HepG2 (cell line): ENCODE data around the gene FOXK2. TPM values are rescaled to one million over a fixed set of nuclear protein-coding genes. Genes with fewer than 3 reads are reported as not detected.

ENCODE experiments used
- ATAC-seq: fragments of 200-7000 bp; cut with Tn5 transposase; 3 replicates; pipeline ENCODE4 v1.9.1; 2020; ENCODE audit warnings: mild to moderate bottlenecking, moderate library complexity
- BruUV-seq: library from RNA; stranded (reverse); fragments of 400-500 nt; replicated peaks from 2 replicates; lab custom pipeline; 2021; lab: Mats Ljungman, UMichigan
- CTCF ChIA-PET: fragments of 300-600 bp; formaldehyde crosslinking; extraction: SDS; loops from one replicate; lab custom pipeline; 2021; ENCODE audit warnings: low total read pairs, inconsistent platforms, low intra/inter-chr PET ratio; lab: Yijun Ruan, JAX
- POLR2A ChIA-PET: fragments of 350-600 bp; sonication (Branson Sonifier 250); formaldehyde crosslinking; loops from one replicate; lab custom pipeline; 2020; ENCODE audit warnings: antibody characterized with exemption, inconsistent platforms; lab: Yijun Ruan, JAX
- DNase-seq: peaks from one replicate; pipeline ENCODE4 v3.0.0-alpha.2; 2015; ENCODE audit warnings: low spot score
- FAIRE-seq: peaks from 3 replicates; lab custom pipeline; 2011; peaks lifted over from hg19 to GRCh38; lab: Jason Lieb, UNC
- H2AFZ ChIP-seq: one replicate; pipeline ENCODE4 v1.6.1; 2011; ENCODE audit warnings: low read length, inconsistent platforms
- H3K27ac ChIP-seq: fragments of 300-600 bp; 3 replicates; pipeline ENCODE4 v1.8.0; 2011; ENCODE audit warnings: mixed run types, mild to moderate bottlenecking, mixed read lengths, low read length, inconsistent platforms; ENCODE audit not compliant: insufficient read depth; ENCODE audit errors: extremely low read length
- H3K27me3 ChIP-seq, 2 experiments: fragments of 200-600 bp in 1 of 2; 2 replicates in 1 of 2; 3 replicates in 1 of 2; pipeline versions ENCODE4 v1.6.0 to v1.8.0; 2011; ENCODE audit warnings: low read length in 2 of 2, mild to moderate bottlenecking in 2 of 2, moderate library complexity in 2 of 2, inconsistent platforms in 1 of 2; ENCODE audit not compliant: insufficient read depth in 2 of 2, control insufficient read depth in 1 of 2
- H3K36me3 ChIP-seq, 2 experiments: fragments of 200-600 bp in 1 of 2; replicated peaks in 1 of 2; 2 replicates in 1 of 2; 3 replicates in 1 of 2; pipeline versions ENCODE4 v1.5.1 to v1.8.0; 2011; ENCODE audit warnings: low read length in 2 of 2, inconsistent platforms in 1 of 2; ENCODE audit not compliant: insufficient read depth in 2 of 2, control insufficient read depth in 1 of 2
- H3K4me1 ChIP-seq: 2 replicates; pipeline ENCODE4 v1.5.1; 2012; ENCODE audit warnings: low read length, inconsistent platforms; ENCODE audit not compliant: insufficient read depth
- H3K4me2 ChIP-seq: 2 replicates; pipeline ENCODE4 v1.6.0; 2011; ENCODE audit warnings: low read depth, low read length, inconsistent platforms
- H3K4me3 ChIP-seq, 3 experiments: fragments of 200-600 bp in 1 of 3; sonication (generic), shearing (Covaris generic) in 1 of 3; replicated peaks in 1 of 3; 2 replicates each; pipeline ENCODE4 v1.5.1; 2011 to 2016; ENCODE audit warnings: low read length in 3 of 3, inconsistent platforms in 2 of 3, low read depth in 2 of 3, mild to moderate bottlenecking in 2 of 3, control low read depth in 1 of 3, mixed read lengths in 1 of 3; ENCODE audit not compliant: insufficient read depth in 1 of 3
- H3K79me2 ChIP-seq: one replicate; pipeline ENCODE4 v1.6.1; 2011; ENCODE audit warnings: low read length, inconsistent platforms; ENCODE audit not compliant: insufficient read depth
- H3K9ac ChIP-seq: 2 replicates; pipeline ENCODE4 v1.6.0; 2011; ENCODE audit warnings: mild to moderate bottlenecking, low read depth, low read length, inconsistent platforms; ENCODE audit not compliant: insufficient read depth
- H3K9me3 ChIP-seq: 2 replicates; pipeline ENCODE4 v1.5.1; 2012; ENCODE audit warnings: mild to moderate bottlenecking, low read length
- H4K20me1 ChIP-seq: 2 replicates; pipeline ENCODE4 v1.6.0; 2011; ENCODE audit warnings: inconsistent platforms, mild to moderate bottlenecking, low read length, moderate library complexity; ENCODE audit not compliant: insufficient read depth
- GLI4 ChIP-seq: sonication (generic); formaldehyde crosslinking; IDR thresholded peaks from 2 replicates; pipeline ENCODE4 v1.5.1; 2020; ENCODE audit warnings: missing genetic modification reagents, mild to moderate bottlenecking, moderate library complexity, borderline replicate concordance
- MAFK ChIP-seq, 2 experiments: IDR thresholded peaks in 1 of 2; conservative IDR thresholded peaks in 1 of 2; 2 replicates each; pipeline ENCODE4 v1.6.1; 2011; ENCODE audit warnings: improper control_type of control experiment in 2 of 2, low read length in 2 of 2
- SP1 ChIP-seq, 2 experiments: fragments of 450-650 bp in 1 of 2; sonication (generic) in 1 of 2; formaldehyde crosslinking in 1 of 2; IDR thresholded peaks; 2 replicates each; pipeline versions ENCODE4 v1.4.0 to v1.6.1; 2016 to 2020; ENCODE audit warnings: missing genetic modification reagents in 1 of 2
- ZBTB21 ChIP-seq: sonication (generic); formaldehyde crosslinking; IDR thresholded peaks from 2 replicates; pipeline ENCODE4 v1.4.0; 2020; ENCODE audit warnings: missing genetic modification reagents
- ZNF772 ChIP-seq: sonication (generic); formaldehyde crosslinking; IDR thresholded peaks from 2 replicates; pipeline ENCODE4 v1.5.0; 2020; ENCODE audit warnings: mild to moderate bottlenecking, missing genetic modification reagents
- WGBS: methylation state at CpG from one replicate; pipeline ENCODE4 v1.1.6; 2017; ENCODE audit warnings: low lambda C conversion rate; 5-methylcytosine and 5-hydroxymethylcytosine counted together
- in situ Hi-C: cut with HindIII; loops from 2 replicates; pipeline ENCODE4 v1.10.0; 2017; ENCODE audit warnings: low pct_unique_long_range_greater_than_20kb; ENCODE audit not compliant: extremely low pct_ligation_motif_present
- intact Hi-C: fragments of 100-400 bp; cut with micrococcal nuclease; formaldehyde crosslinking; loops from one replicate; pipeline ENCODE4 v1.10.0; 2022; ENCODE audit not compliant: unreplicated experiment
- polyA plus RNA-seq, 8 experiments: library from polyadenylated mRNA; depleted of rRNA in 3 of 8; stranded (reverse) in 7 of 8; unstranded in 1 of 8; fragments of >200 nt; fragmentation: Illumina TruSeq in 4 of 8; extraction: Trizol in 4 of 8; gene quantifications; 2 replicates each; pipeline versions ENCODE4 v1.2.1 to v1.2.3, GENCODE V29; 2011 to 2016; ENCODE audit warnings: low read depth in 4 of 8, missing spikeins in 1 of 8, mixed read lengths in 1 of 8; ENCODE audit not compliant: insufficient read depth in 1 of 8
- total RNA-seq, 5 experiments: library from RNA; depleted of rRNA; stranded (reverse); fragments of >200 nt; fragmentation: Illumina TruSeq; extraction: Trizol; gene quantifications; 2 replicates each; pipeline ENCODE4 v1.2.3, GENCODE V29; 2016; ENCODE audit warnings: low read depth in 1 of 5
- TF ChIP-seq, protein P1 (sequence below): sonication (generic); formaldehyde crosslinking; IDR thresholded peaks from 2 replicates; pipeline ENCODE4 v1.4.0; 2020; ENCODE audit warnings: missing genetic modification reagents
- TF ChIP-seq, protein P2 (sequence below): sonication (generic); formaldehyde crosslinking; IDR thresholded peaks from 2 replicates; pipeline ENCODE4 v1.5.0; 2020; ENCODE audit warnings: mild to moderate bottlenecking, missing genetic modification reagents
- TF ChIP-seq, protein P3 (sequence below): sonication (generic); IDR thresholded peaks from 2 replicates; pipeline ENCODE4 v1.6.1; 2016; ENCODE audit warnings: low read depth, borderline replicate concordance

The FOXK2 gene
- total and polyA plus RNA-seq, 2 of the 13 experiments (the other 11 are each of a cell fraction or from before 2014, with no cell fraction given): 67.1 to 67.2 TPM

DNA sequence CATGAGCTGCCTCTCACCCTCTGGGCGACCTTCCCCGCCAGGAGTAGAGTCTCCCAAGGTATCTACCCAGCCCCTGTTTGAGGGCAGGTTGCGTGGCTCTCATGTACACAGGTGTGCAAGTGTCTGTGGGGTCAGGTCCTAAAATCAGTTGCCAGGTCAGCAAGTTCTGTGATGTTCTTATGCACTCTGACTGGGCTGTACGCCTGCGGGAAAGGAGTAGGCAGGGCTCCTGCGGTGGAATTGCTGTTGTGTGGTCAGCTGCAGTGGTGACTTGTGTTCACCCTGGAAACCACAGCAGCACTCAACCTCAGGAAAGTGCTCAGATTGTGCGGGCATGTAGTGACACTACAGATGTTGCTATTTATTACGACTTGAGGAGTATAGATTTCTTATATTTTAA, 41.6 kb upstream of the FOXK2 start:
- BruUV-seq: no TSS peak
- intact Hi-C loops: no loop called here
- Histone ChIP-seq H3K27ac (no peak overlapping the region), H3K9me3 (no peaks in the 10 kb centered on the region), H3K9ac (no peak overlapping the region), H3K4me3 (no peak overlapping the region), H3K4me1 (peaks cover 5% of the 10 kb centered on the region; the same call in 1 of the 2 replicates), H2AFZ (no peak overlapping the region), H3K79me2 (no peaks in the 10 kb centered on the region), H4K20me1 (no peaks in the 10 kb centered on the region), H3K4me2 (no peak overlapping the region), H3K36me3 (peaks cover 39 to 72% of the 10 kb centered on the region in 2 experiments), H3K27me3 (no peaks in the 10 kb centered on the region)
- ATAC-seq (no peak), DNase-seq (no peak), FAIRE-seq (no peak)
- ChIA-PET CTCF (no interaction called here), POLR2A (no interaction called here)
- peak; percentile 33 to 55; a peak in 3 of 4 replicates for TF ChIP-seq MAFK (conservative IDR thresholded peaks at IDR 0.05 in 1 of 2, IDR thresholded peaks at IDR 0.05 in 1 of 2; ENCODE audit: low read length in 2 of 2)
- TF ChIP-seq ZNF772 (CRISPR knock-in tag): no peak
- WGBS: 94% methylated on average over 8 of the region's 8 CpGs
- in situ Hi-C loops: no loop called here

DNA sequence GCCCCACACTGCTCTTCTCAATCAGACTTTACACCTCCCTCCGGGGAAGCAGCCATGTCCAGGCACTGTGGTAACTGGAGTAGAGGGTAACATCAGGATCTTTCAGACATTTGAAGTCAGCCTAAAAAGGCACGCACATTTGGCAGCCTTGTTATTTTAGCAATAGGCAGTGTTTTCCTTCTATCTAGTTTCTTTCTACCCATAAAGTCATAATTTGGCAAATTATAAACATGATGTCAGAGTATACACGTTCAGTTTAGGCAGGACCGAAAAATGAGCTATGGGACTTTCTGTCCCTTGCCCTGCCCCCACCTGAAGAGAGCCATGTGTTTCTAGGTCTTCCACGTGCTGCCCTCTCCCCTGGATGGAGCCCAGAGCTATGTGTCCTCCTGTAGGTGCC, 39.9 kb upstream of the FOXK2 start:
- intact Hi-C loops: no loop called here

More for the DNA sequence above, 39.9 kb upstream of the FOXK2 start:
- TF ChIP-seq, protein P1, sequence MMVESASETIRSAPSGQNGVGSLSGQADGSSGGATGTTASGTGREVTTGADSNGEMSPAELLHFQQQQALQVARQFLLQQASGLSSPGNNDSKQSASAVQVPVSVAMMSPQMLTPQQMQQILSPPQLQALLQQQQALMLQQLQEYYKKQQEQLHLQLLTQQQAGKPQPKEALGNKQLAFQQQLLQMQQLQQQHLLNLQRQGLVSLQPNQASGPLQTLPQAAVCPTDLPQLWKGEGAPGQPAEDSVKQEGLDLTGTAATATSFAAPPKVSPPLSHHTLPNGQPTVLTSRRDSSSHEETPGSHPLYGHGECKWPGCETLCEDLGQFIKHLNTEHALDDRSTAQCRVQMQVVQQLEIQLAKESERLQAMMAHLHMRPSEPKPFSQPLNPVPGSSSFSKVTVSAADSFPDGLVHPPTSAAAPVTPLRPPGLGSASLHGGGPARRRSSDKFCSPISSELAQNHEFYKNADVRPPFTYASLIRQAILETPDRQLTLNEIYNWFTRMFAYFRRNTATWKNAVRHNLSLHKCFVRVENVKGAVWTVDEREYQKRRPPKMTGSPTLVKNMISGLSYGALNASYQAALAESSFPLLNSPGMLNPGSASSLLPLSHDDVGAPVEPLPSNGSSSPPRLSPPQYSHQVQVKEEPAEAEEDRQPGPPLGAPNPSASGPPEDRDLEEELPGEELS (CRISPR knock-in tag): no peak
- TF ChIP-seq, protein P2, sequence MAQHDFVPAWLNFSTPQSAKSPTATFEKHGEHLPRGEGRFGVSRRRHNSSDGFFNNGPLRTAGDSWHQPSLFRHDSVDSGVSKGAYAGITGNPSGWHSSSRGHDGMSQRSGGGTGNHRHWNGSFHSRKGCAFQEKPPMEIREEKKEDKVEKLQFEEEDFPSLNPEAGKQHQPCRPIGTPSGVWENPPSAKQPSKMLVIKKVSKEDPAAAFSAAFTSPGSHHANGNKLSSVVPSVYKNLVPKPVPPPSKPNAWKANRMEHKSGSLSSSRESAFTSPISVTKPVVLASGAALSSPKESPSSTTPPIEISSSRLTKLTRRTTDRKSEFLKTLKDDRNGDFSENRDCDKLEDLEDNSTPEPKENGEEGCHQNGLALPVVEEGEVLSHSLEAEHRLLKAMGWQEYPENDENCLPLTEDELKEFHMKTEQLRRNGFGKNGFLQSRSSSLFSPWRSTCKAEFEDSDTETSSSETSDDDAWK (CRISPR knock-in tag): no peak
- TF ChIP-seq, protein P3, sequence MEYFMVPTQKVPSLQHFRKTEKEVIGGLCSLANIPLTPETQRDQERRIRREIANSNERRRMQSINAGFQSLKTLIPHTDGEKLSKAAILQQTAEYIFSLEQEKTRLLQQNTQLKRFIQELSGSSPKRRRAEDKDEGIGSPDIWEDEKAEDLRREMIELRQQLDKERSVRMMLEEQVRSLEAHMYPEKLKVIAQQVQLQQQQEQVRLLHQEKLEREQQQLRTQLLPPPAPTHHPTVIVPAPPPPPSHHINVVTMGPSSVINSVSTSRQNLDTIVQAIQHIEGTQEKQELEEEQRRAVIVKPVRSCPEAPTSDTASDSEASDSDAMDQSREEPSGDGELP: no peak
- no peak for TF ChIP-seq GLI4 (CRISPR knock-in tag)
- no peak for TF ChIP-seq SP1 (IDR thresholded peaks at IDR 0.05)
- no peak for TF ChIP-seq SP1 (CRISPR knock-in tag; IDR thresholded peaks at IDR 0.05)
- no peak for TF ChIP-seq ZBTB21 (CRISPR knock-in tag)
- H3K27ac ChIP-seq: no peak overlapping the region
- no peak overlapping the region for H3K4me3 ChIP-seq
- no TSS peak for BruUV-seq
- H3K4me1 ChIP-seq: peaks cover 5% of the 10 kb centered on the region; the same call in 1 of the 2 replicates
- 93% methylated on average over 5 of the region's 5 CpGs for WGBS
- H4K20me1 ChIP-seq: no peaks in the 10 kb centered on the region
- ATAC-seq (no peak), DNase-seq (no peak), FAIRE-seq (no peak)
- no peaks in the 10 kb centered on the region for H3K79me2 ChIP-seq
- peaks cover 41 to 81% of the 10 kb centered on the region in 2 experiments for H3K36me3 ChIP-seq
- no peak overlapping the region for H2AFZ ChIP-seq
- H3K4me2 ChIP-seq: no peak overlapping the region
- no peak overlapping the region for H3K9ac ChIP-seq
- in situ Hi-C loops: no loop called here
- POLR2A ChIA-PET: no interaction called here
- no peaks in the 10 kb centered on the region for H3K9me3 ChIP-seq
- CTCF ChIA-PET: no interaction called here
- H3K27me3 ChIP-seq: no peaks in the 10 kb centered on the region
